Esophagus muscularis mucosa (tissue), 3 donors: Measurements from ENCODE around the gene OR51B2.
"Not testable (repeated sequence)": the region's sequence is repeated elsewhere in the genome, so short reads cannot be mapped to it uniquely, and the experiment has no call there.

Experiments used
- CTCF ChIP-seq, 3 experiments: fragments of 200-600 bp in 2 of 3; fragments of 450-650 bp in 1 of 3; sonication (generic) in 2 of 3; IDR thresholded peaks; one replicate each; pipeline ENCODE4 v1.5.1; 2017 to 2019; ENCODE audit warnings: antibody characterized with exemption in 3 of 3, mild to moderate bottlenecking in 2 of 3, moderate library complexity in 1 of 3
- POLR2A ChIP-seq: fragments of 450-650 bp; IDR thresholded peaks from one replicate; pipeline ENCODE4 v1.6.1; 2017; ENCODE audit warnings: antibody characterized with exemption, moderate library complexity, mild to moderate bottlenecking, low read depth

- not testable (repeated sequence) for TF ChIP-seq CTCF (IDR thresholded peaks at IDR 0.05); POLR2A
Observed at GRCh38 chr11:5356031-5356430, 31.9 kb upstream of the OR51B2 start.
